ENCODE measurements around the gene EPN2.
"Not testable (repeated sequence)": the region's sequence is repeated elsewhere in the genome, so short reads cannot be mapped to it uniquely, and the experiment has no call there.

GRCh38 chr17:19196382-19197204 is 40.6 kb upstream of the EPN2 start:
- TF ChIP-seq SP1 (IDR thresholded peaks at IDR 0.05); FOXA1 (IDR thresholded peaks at IDR 0.05); PKNOX1 (IDR thresholded peaks at IDR 0.05); ZNF384 (IDR thresholded peaks at IDR 0.05); LEF1 (IDR thresholded peaks at IDR 0.05; ENCODE audit: borderline replicate concordance); SUZ12 (IDR thresholded peaks at IDR 0.05); FOXM1 (IDR thresholded peaks at IDR 0.05; ENCODE audit: borderline replicate concordance); TARDBP (IDR thresholded peaks at IDR 0.05); HDGF (IDR thresholded peaks at IDR 0.05; ENCODE audit: borderline replicate concordance); FOXK2 (IDR thresholded peaks at IDR 0.05); BHLHE40 (IDR thresholded peaks at IDR 0.05; ENCODE audit: borderline replicate concordance); ARNT (IDR thresholded peaks at IDR 0.05): not testable (repeated sequence)
